Activated CD8-positive, alpha-beta T cell treated with anti-CD3 and anti-CD28 coated beads for 36 hours (primary cell): ENCODE results near the gene ALDH5A1. TPM values are rescaled to one million over a fixed set of nuclear protein-coding genes. Genes with fewer than 3 reads are reported as not detected.

Experiments
- ATAC-seq: fragments of 200-7000 bp; cut with Tn5 transposase; one replicate; pipeline ENCODE4 v1.10.0; 2021; ENCODE audit warnings: mild to moderate bottlenecking, moderate library complexity
- CTCF ChIA-PET: fragments of 350-600 bp; sonication (Branson Sonifier 250); formaldehyde crosslinking; loops from one replicate; lab custom pipeline; 2021; ENCODE audit warnings: antibody characterized with exemption; lab: Charles Lee
- POLR2A ChIA-PET: fragments of 350-600 bp; sonication (Branson Sonifier 250); formaldehyde crosslinking; loops from one replicate; lab custom pipeline; 2021; ENCODE audit warnings: antibody characterized with exemption; lab: Charles Lee
- DNase-seq: peaks from one replicate; pipeline ENCODE4 v3.0.0-alpha.2; 2020
- H3K27ac Mint-ChIP-seq: one replicate; pipeline ENCODE4 v1.8.0; 2021; ENCODE audit warnings: mild to moderate bottlenecking, mixed read lengths
- H3K27me3 Mint-ChIP-seq: one replicate; pipeline ENCODE4 v1.8.0; 2021; ENCODE audit warnings: mixed read lengths
- H3K36me3 Mint-ChIP-seq: one replicate; pipeline ENCODE4 v1.8.0; 2021; ENCODE audit warnings: low read depth, mixed read lengths
- H3K4me1 Mint-ChIP-seq: one replicate; pipeline ENCODE4 v1.8.0; 2021; ENCODE audit warnings: low read depth, mixed read lengths
- H3K4me3 Mint-ChIP-seq: one replicate; pipeline ENCODE4 v1.8.0; 2021; ENCODE audit warnings: mild to moderate bottlenecking, moderate library complexity, mixed read lengths
- H3K9me3 Mint-ChIP-seq: one replicate; pipeline ENCODE4 v1.8.0; 2021; ENCODE audit warnings: mixed read lengths
- CTCF ChIP-seq: fragments of 200-600 bp; IDR thresholded peaks from one replicate; pipeline ENCODE4 v1.8.0; 2022; ENCODE audit warnings: antibody characterized with exemption, mild to moderate bottlenecking
- intact Hi-C: fragments of 100-400 bp; cut with micrococcal nuclease; formaldehyde crosslinking; loops from one replicate; pipeline ENCODE4 v1.10.0; 2022
- total RNA-seq, 2 experiments: library from RNA; stranded (reverse); gene quantifications; one replicate each; pipeline ENCODE4 v1.2.3, GENCODE V29; 2021

ALDH5A1 gene
- total RNA-seq: 10 to 100 TPM; 20.7 to 20.8 TPM

DNA sequence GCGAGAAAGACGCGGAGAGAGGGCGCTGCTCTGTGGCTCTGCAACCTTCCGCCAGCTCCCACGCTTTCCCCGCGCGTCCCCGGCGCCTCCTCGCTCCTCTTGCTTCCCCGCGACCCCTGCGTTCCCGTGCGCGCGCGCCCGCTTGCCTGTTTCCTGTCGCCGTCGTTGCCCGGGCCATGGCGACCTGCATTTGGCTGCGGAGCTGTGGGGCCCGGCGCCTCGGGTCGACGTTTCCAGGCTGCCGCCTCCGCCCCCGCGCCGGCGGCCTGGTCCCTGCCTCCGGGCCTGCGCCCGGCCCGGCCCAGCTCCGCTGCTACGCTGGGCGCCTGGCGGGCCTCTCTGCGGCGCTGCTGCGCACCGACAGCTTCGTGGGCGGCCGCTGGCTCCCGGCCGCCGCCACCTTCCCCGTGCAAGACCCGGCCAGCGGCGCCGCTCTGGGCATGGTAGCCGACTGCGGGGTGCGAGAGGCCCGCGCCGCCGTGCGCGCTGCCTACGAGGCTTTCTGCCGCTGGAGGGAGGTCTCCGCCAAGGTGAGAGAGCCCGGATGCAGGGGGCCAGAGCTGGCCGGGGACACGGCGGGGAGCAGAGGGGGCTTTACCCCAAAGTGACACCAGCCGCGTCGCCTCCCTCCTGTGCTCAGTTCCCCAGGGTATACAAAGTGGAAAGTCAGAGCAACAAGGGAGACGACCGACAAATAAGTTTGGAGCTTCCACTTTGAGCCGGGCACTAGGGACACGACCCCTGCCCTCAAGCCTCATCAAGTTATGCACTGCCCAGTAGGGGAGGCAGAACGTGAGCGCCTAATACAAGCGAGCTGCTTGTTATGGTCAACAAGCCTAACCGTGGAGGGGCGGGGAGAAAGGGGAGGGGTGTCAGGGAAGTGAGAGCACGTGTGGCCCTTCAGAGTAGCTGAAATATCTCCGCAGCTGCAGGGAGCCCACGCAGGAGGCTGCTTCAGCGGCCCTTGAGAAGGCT is at the start of gene ALDH5A1:
Gene ALDH5A1 (plus strand): TSS at position 149 of the 975 bp plus-strand sequence. CDS start 28 bp downstream, at position 177.
- Mint-ChIP-seq H3K27ac (peak within 1 kb of the TSS; percentile 74), H3K36me3 (peaks cover 13% of the 10 kb centered on the region), H3K9me3 (peaks cover 8% of the 10 kb centered on the region), H3K4me3 (peak within 1 kb of the TSS; percentile 78), H3K4me1 (peaks cover 28% of the 10 kb centered on the region), H3K27me3 (no peaks in the 10 kb centered on the region)
- ChIA-PET CTCF (interaction anchor here (0.8 to 3.3 kb wide), 20 partner anchors 9 to 258 kb away, joined by 3 to 29 read pairs (median 5); partner anchors contain the start of gene MRS2), POLR2A (interaction anchor here (0.6 to 1.4 kb wide), 4 partner anchors 11 to 292 kb away, joined by 3 to 5 read pairs (median 4); no protein-coding TSS in a partner anchor)
- peak; percentile 92 for DNase-seq
- peak; percentile 39 for TF ChIP-seq CTCF
- intact Hi-C loops: no loop called here
- ATAC-seq: peak; percentile 81

DNA sequence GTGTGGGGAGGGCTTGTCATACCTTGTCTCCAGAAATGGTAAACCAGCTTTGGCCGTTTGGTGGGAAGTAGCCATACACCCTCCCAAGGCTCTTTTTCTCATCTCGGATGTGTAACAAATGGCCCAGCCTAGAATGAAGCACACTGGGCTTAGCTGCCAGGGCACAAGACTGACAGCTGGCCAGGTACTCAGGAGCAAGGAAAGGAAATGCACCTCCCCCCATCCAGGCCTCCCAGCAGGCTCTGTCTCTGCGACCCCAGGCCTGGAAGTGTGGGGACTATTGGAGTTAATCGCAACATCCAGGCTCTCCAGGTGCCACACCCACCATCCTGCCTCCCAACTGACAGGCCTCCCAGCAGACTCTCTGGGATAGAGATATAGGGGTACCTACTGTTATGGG is 49.1 kb upstream of the ALDH5A1 start:
- ATAC-seq (no peak), DNase-seq (no peak)
- intact Hi-C loops: no loop called here
- CTCF ChIA-PET: no interaction called here
- H3K27me3 Mint-ChIP-seq: no peaks in the 10 kb centered on the region
- H3K4me1 Mint-ChIP-seq: no peaks in the 10 kb centered on the region
- POLR2A ChIA-PET: no interaction called here
- H3K4me3 Mint-ChIP-seq: no peak overlapping the region
- TF ChIP-seq CTCF: no peak
- H3K27ac Mint-ChIP-seq: no peak overlapping the region
- H3K9me3 Mint-ChIP-seq: no peaks in the 10 kb centered on the region
- H3K36me3 Mint-ChIP-seq: no peaks in the 10 kb centered on the region

DNA sequence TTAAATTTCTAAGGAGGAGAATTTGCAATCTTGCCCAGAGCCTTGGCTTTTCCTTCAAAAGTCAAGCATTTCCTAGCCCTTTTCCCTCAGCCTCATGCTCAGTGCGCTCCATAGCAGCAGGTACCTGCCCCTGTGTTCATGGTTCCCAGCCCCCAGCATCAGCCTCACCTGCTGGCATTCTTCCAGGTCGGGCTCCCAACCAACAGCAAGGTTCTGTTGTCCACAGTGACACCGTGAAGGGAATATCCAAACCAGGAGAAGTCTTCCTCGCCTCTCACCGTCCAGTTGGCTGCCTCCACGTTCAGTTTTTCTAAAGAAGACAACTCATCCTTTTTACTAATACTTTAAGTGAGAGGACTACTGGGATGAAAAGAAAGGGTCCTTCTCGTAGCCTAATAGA is 48.1 kb upstream of the ALDH5A1 start:
- DNase-seq (no peak), ATAC-seq (no peak)
- no peak for TF ChIP-seq CTCF
- no peaks in the 10 kb centered on the region for H3K27me3 Mint-ChIP-seq
- CTCF ChIA-PET: no interaction called here
- H3K9me3 Mint-ChIP-seq: no peaks in the 10 kb centered on the region
- no peak overlapping the region for H3K4me3 Mint-ChIP-seq
- H3K36me3 Mint-ChIP-seq: no peaks in the 10 kb centered on the region
- intact Hi-C loops: no loop called here
- H3K4me1 Mint-ChIP-seq: no peaks in the 10 kb centered on the region
- POLR2A ChIA-PET: no interaction called here
- H3K27ac Mint-ChIP-seq: no peak overlapping the region

GRCh38 chr6:24448396-24448795 is 46.4 kb upstream of the ALDH5A1 start:
- intact Hi-C loops: no loop called here
- no peak for DNase-seq
- Mint-ChIP-seq H3K36me3 (no peaks in the 10 kb centered on the region), H3K9me3 (no peaks in the 10 kb centered on the region), H3K4me3 (no peak overlapping the region), H3K27ac (no peak overlapping the region), H3K27me3 (no peaks in the 10 kb centered on the region), H3K4me1 (no peaks in the 10 kb centered on the region)
- ATAC-seq: no peak
- ChIA-PET CTCF (interaction anchor here (0.8 kb wide), 1 partner anchor 18 kb away, joined by 3 read pairs; no protein-coding TSS in a partner anchor), POLR2A (no interaction called here)
- TF ChIP-seq CTCF: no peak
